Naive B cell (primary cell): ENCODE results near the gene MESD. TPM values are rescaled to one million over a fixed set of nuclear protein-coding genes. Genes with fewer than 3 reads are reported as not detected.

Experiments
- ATAC-seq, 2 donors: fragments of 150-1000 bp; cut with Tn5 transposase; 2 replicates each; pipeline ENCODE4 v1.10.0; 2021; ENCODE audit warnings: low read depth in 2 of 2, mild to moderate bottlenecking in 2 of 2, moderate library complexity in 2 of 2
- DNase-seq: peaks from one replicate; pipeline ENCODE4 v3.0.0; 2022
- H3K27ac Mint-ChIP-seq, 6 donors: one replicate each; pipeline ENCODE4 v1.8.0; 2020 to 2022; ENCODE audit warnings: mild to moderate bottlenecking in 6 of 6, mixed read lengths in 6 of 6, moderate library complexity in 5 of 6, inconsistent platforms in 2 of 6
- H3K27me3 Mint-ChIP-seq, 3 donors: one replicate each; pipeline ENCODE4 v1.8.0; 2021 to 2022; ENCODE audit warnings: mixed read lengths in 3 of 3, mild to moderate bottlenecking in 1 of 3
- H3K36me3 Mint-ChIP-seq, 2 donors: one replicate each; pipeline ENCODE4 v1.8.0; 2020 to 2022; ENCODE audit warnings: mixed read lengths in 2 of 2, inconsistent platforms in 1 of 2, mild to moderate bottlenecking in 1 of 2
- H3K4me1 Mint-ChIP-seq, 3 donors: one replicate each; pipeline ENCODE4 v1.8.0; 2020 to 2022; ENCODE audit warnings: mixed read lengths in 3 of 3, inconsistent platforms in 1 of 3, mild to moderate bottlenecking in 1 of 3, moderate library complexity in 1 of 3
- H3K4me3 Mint-ChIP-seq, 8 donors: one replicate each; pipeline ENCODE4 v1.8.0; 2020 to 2022; ENCODE audit warnings: mild to moderate bottlenecking in 8 of 8, mixed read lengths in 8 of 8, moderate library complexity in 8 of 8, inconsistent platforms in 2 of 8
- H3K9me3 Mint-ChIP-seq, 7 donors: one replicate each; pipeline ENCODE4 v1.8.0; 2020 to 2022; ENCODE audit warnings: mixed read lengths in 7 of 7, mild to moderate bottlenecking in 5 of 7, inconsistent platforms in 2 of 7, moderate library complexity in 1 of 7
- polyA plus RNA-seq, 6 donors: library from polyadenylated mRNA; unstranded; fragments of 300-500 nt; fragmentation: Illumina TruSeq; gene quantifications; one replicate each; pipeline ENCODE4 v1.2.3, GENCODE V29; 2021; ENCODE audit warnings: low read depth in 6 of 6

MESD gene
- polyA plus RNA-seq, 6 donors from 2014 or later, result 16.0 to 24.8 (median 20.4) TPM

GRCh38 chr15:81024936-81025335 lies 35.3 kb upstream of the MESD start:
- no peak for ATAC-seq
- H3K4me1 Mint-ChIP-seq, result peaks cover 25 to 38% (median 28%) of the 10 kb centered on the region in 3 donors
- H3K27ac Mint-ChIP-seq, result no peak overlapping the region
- peaks cover 0 to 5% (median 3%) of the 10 kb centered on the region in 7 donors for H3K9me3 Mint-ChIP-seq
- H3K36me3 Mint-ChIP-seq, result peaks cover 0 to 6% of the 10 kb centered on the region in 2 donors
- peaks cover 0 to 3% (median 0%) of the 10 kb centered on the region in 3 donors for H3K27me3 Mint-ChIP-seq
- DNase-seq, result no peak
- no peak overlapping the region for H3K4me3 Mint-ChIP-seq

- peaks cover 19 to 32% (median 23%) of the 10 kb centered on the region in 3 donors for H3K4me1 Mint-ChIP-seq
- peaks cover 0 to under 1% of the 10 kb centered on the region in 2 donors for H3K36me3 Mint-ChIP-seq
- peak overlapping the region in 1 of 8 donors; percentile 62 for H3K4me3 Mint-ChIP-seq
- ATAC-seq (no peak), DNase-seq (no peak)
- H3K27ac Mint-ChIP-seq, result peak overlapping the region in 1 of 6 donors; percentile 56
- H3K27me3 Mint-ChIP-seq, result no peaks in the 10 kb centered on the region
- H3K9me3 Mint-ChIP-seq, result peaks cover 0 to 3% (median 0%) of the 10 kb centered on the region in 7 donors
Observed at GRCh38 chr15:81024265-81024872, 34.8 kb upstream of the MESD start.

- Mint-ChIP-seq H3K9me3 (peaks cover 0 to 1% (median 0%) of the 10 kb centered on the region in 7 donors), H3K27ac (peak overlapping the region in 4 of 6 donors; percentile 47 to 83 (median 66)), H3K36me3 (no peaks in the 10 kb centered on the region), H3K27me3 (no peaks in the 10 kb centered on the region), H3K4me3 (peak overlapping the region in 5 of 8 donors; percentile 45 to 77 (median 54)), H3K4me1 (peaks cover 16 to 26% (median 18%) of the 10 kb centered on the region in 3 donors)
- no peak for DNase-seq
- ATAC-seq, result peak; percentile 23 to 30
Observed at GRCh38 chr15:81023483-81024264, 34.1 kb upstream of the MESD start.

GRCh38 chr15:81021321-81021720 lies 31.7 kb upstream of the MESD start:
- no peaks in the 10 kb centered on the region for H3K36me3 Mint-ChIP-seq
- DNase-seq (no peak), ATAC-seq (no peak)
- H3K4me3 Mint-ChIP-seq, result no peak overlapping the region
- H3K27ac Mint-ChIP-seq, result no peak overlapping the region
- H3K27me3 Mint-ChIP-seq, result no peaks in the 10 kb centered on the region
- H3K9me3 Mint-ChIP-seq, result peaks cover 0 to 1% (median 0%) of the 10 kb centered on the region in 7 donors
- peaks cover 16 to 26% (median 18%) of the 10 kb centered on the region in 3 donors for H3K4me1 Mint-ChIP-seq

GRCh38 chr15:81018197-81018596 lies 28.6 kb upstream of the MESD start:
- peaks cover 0 to 7% of the 10 kb centered on the region in 2 donors for H3K36me3 Mint-ChIP-seq
- no peak for ATAC-seq
- peak overlapping the region in 1 of 6 donors; percentile 17 for H3K27ac Mint-ChIP-seq
- H3K4me3 Mint-ChIP-seq, result no peak overlapping the region
- no peak for DNase-seq
- peaks cover 0 to 1% (median 0%) of the 10 kb centered on the region in 7 donors for H3K9me3 Mint-ChIP-seq
- peaks cover 7 to 21% (median 15%) of the 10 kb centered on the region in 3 donors for H3K4me1 Mint-ChIP-seq
- H3K27me3 Mint-ChIP-seq, result no peaks in the 10 kb centered on the region

GRCh38 chr15:81016489-81017068 lies 27.0 kb upstream of the MESD start:
- ATAC-seq, result no peak
- peak overlapping the region in 2 of 6 donors; percentile 35 to 69 for H3K27ac Mint-ChIP-seq

GRCh38 chr15:81015621-81016488 lies 26.2 kb upstream of the MESD start:
- H3K9me3 Mint-ChIP-seq, result no peaks in the 10 kb centered on the region
- H3K27me3 Mint-ChIP-seq, result no peaks in the 10 kb centered on the region
- H3K27ac Mint-ChIP-seq, result no peak overlapping the region
- H3K4me1 Mint-ChIP-seq, result peaks cover 6 to 17% (median 16%) of the 10 kb centered on the region in 3 donors
- ATAC-seq, result no peak
- no peak overlapping the region for H3K4me3 Mint-ChIP-seq
- peaks cover 0 to 7% of the 10 kb centered on the region in 2 donors for H3K36me3 Mint-ChIP-seq
- no peak for DNase-seq

More at GRCh38 chr15:81016489-81017068, 27.0 kb upstream of the MESD start:
- peaks cover 6 to 16% (median 15%) of the 10 kb centered on the region in 3 donors for H3K4me1 Mint-ChIP-seq
- no peaks in the 10 kb centered on the region for H3K27me3 Mint-ChIP-seq
- H3K9me3 Mint-ChIP-seq, result no peaks in the 10 kb centered on the region
- peaks cover 0 to 7% of the 10 kb centered on the region in 2 donors for H3K36me3 Mint-ChIP-seq
- DNase-seq, result no peak
- H3K4me3 Mint-ChIP-seq, result no peak overlapping the region

GRCh38 chr15:81014446-81015093 lies 25.0 kb upstream of the MESD start:
- DNase-seq, result no peak
- Mint-ChIP-seq H3K4me1 (peaks cover 12 to 21% (median 17%) of the 10 kb centered on the region in 3 donors), H3K9me3 (no peaks in the 10 kb centered on the region)

GRCh38 chr15:81013396-81013929 lies 23.8 kb upstream of the MESD start:
- no peaks in the 10 kb centered on the region for H3K9me3 Mint-ChIP-seq
- no peak overlapping the region for H3K4me3 Mint-ChIP-seq
- ATAC-seq, result no peak
- H3K36me3 Mint-ChIP-seq, result peaks cover 0 to 7% of the 10 kb centered on the region in 2 donors
- H3K27ac Mint-ChIP-seq, result peak overlapping the region in 1 of 6 donors; percentile 44
- H3K27me3 Mint-ChIP-seq, result no peaks in the 10 kb centered on the region
- no peak for DNase-seq
- H3K4me1 Mint-ChIP-seq, result peaks cover 14 to 21% (median 17%) of the 10 kb centered on the region in 3 donors

More at GRCh38 chr15:81014446-81015093, 25.0 kb upstream of the MESD start:
- ATAC-seq, result no peak
- Mint-ChIP-seq H3K27ac (peak overlapping the region in 2 of 6 donors; percentile 39 to 53), H3K4me3 (no peak overlapping the region), H3K36me3 (peaks cover 0 to 7% of the 10 kb centered on the region in 2 donors), H3K27me3 (no peaks in the 10 kb centered on the region)

GRCh38 chr15:81012588-81012987 lies 23.0 kb upstream of the MESD start:
- Mint-ChIP-seq H3K27me3 (no peaks in the 10 kb centered on the region), H3K9me3 (no peaks in the 10 kb centered on the region), H3K27ac (peak overlapping the region in 1 of 6 donors; percentile 15), H3K4me3 (no peak overlapping the region), H3K36me3 (peaks cover 0 to 7% of the 10 kb centered on the region in 2 donors), H3K4me1 (peaks cover 17 to 21% (median 20%) of the 10 kb centered on the region in 3 donors)
- ATAC-seq, result no peak
- DNase-seq, result no peak

- H3K27ac Mint-ChIP-seq, result no peak overlapping the region
- H3K4me3 Mint-ChIP-seq, result no peak overlapping the region
- H3K9me3 Mint-ChIP-seq, result no peaks in the 10 kb centered on the region
- no peaks in the 10 kb centered on the region for H3K27me3 Mint-ChIP-seq
- ATAC-seq, result no peak
- peaks cover 0 to 7% of the 10 kb centered on the region in 2 donors for H3K36me3 Mint-ChIP-seq
- DNase-seq, result no peak
- H3K4me1 Mint-ChIP-seq, result peaks cover 17 to 27% (median 21%) of the 10 kb centered on the region in 3 donors
Observed at GRCh38 chr15:81011593-81011992, 22.0 kb upstream of the MESD start.

- H3K4me3 Mint-ChIP-seq, result no peak overlapping the region
- H3K36me3 Mint-ChIP-seq, result peaks cover 0 to 7% of the 10 kb centered on the region in 2 donors
- no peaks in the 10 kb centered on the region for H3K9me3 Mint-ChIP-seq
- peak overlapping the region in 1 of 6 donors; percentile 37 for H3K27ac Mint-ChIP-seq
- no peaks in the 10 kb centered on the region for H3K27me3 Mint-ChIP-seq
- ATAC-seq (no peak), DNase-seq (no peak)
- peaks cover 20 to 36% (median 21%) of the 10 kb centered on the region in 3 donors for H3K4me1 Mint-ChIP-seq
Observed at GRCh38 chr15:81010086-81010485, 20.5 kb upstream of the MESD start.
